Neural crest cell (in vitro differentiated cells): Measurements from ENCODE around the gene KRT72. TPM values are rescaled to one million over a fixed set of nuclear protein-coding genes. Genes with fewer than 3 reads are reported as not detected.

Source experiments
- DNase-seq: peaks from one replicate; pipeline ENCODE4 v3.0.0; 2021; ENCODE audit warnings: low read depth, mixed read lengths, low spot score
- H3K27ac Mint-ChIP-seq: one replicate; pipeline ENCODE4 v1.8.0; 2021; ENCODE audit warnings: mild to moderate bottlenecking, mixed read lengths; ENCODE audit not compliant: unreplicated experiment
- H3K27me3 Mint-ChIP-seq: 2 replicates; pipeline ENCODE4 v1.8.0; 2021; ENCODE audit warnings: low read depth, mild to moderate bottlenecking, mixed read lengths
- H3K36me3 Mint-ChIP-seq: 2 replicates; pipeline ENCODE4 v1.8.0; 2021; ENCODE audit warnings: low read depth, mild to moderate bottlenecking, mixed read lengths
- H3K4me1 Mint-ChIP-seq: 2 replicates; pipeline ENCODE4 v1.8.0; 2021; ENCODE audit warnings: mixed read lengths
- H3K4me3 Mint-ChIP-seq: one replicate; pipeline ENCODE4 v1.8.0; 2021; ENCODE audit warnings: mild to moderate bottlenecking, mixed read lengths
- H3K9me3 Mint-ChIP-seq: 2 replicates; pipeline ENCODE4 v1.8.0; 2021; ENCODE audit warnings: mixed read lengths
- total RNA-seq: library from RNA; stranded (reverse); gene quantifications from 2 replicates; pipeline ENCODE4 v1.2.1, GENCODE V29; 2021
- TF ChIP-seq, protein P1 (sequence below): fragments of 200-600 bp; sonication (generic); conservative IDR thresholded peaks from 2 replicates; pipeline ENCODE4 v1.5.0; 2021; ENCODE audit warnings: antibody characterized with exemption, mild to moderate bottlenecking

Gene KRT72
- total RNA-seq, 1 donor from 2014 or later, result not detected

DNA sequence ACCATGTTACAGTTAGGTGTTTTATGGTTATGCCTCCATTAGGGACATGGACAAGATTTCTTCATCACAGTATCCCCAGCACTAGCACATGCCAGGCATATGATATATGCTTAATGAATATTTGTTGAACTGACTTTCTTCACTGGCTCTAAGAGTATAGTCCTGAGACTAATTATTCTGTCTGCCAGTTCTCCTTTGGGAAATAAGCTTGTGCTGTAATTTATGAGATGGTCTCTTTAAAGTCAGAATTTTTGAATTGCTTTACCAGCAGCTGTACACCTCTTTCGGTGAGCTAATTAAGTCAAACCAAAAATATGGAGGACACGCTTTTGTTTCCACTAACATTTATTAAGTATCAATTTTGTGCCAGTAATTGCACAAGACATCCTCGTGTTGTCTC lies 4.8 kb upstream of the KRT72 start:
- Mint-ChIP-seq H3K36me3 (no peaks in the 10 kb centered on the region), H3K4me1 (no peaks in the 10 kb centered on the region), H3K27ac (no peak overlapping the region), H3K27me3 (peaks cover 46% of the 10 kb centered on the region), H3K4me3 (no peak overlapping the region), H3K9me3 (no peaks in the 10 kb centered on the region)
- TF ChIP-seq, protein P1, sequence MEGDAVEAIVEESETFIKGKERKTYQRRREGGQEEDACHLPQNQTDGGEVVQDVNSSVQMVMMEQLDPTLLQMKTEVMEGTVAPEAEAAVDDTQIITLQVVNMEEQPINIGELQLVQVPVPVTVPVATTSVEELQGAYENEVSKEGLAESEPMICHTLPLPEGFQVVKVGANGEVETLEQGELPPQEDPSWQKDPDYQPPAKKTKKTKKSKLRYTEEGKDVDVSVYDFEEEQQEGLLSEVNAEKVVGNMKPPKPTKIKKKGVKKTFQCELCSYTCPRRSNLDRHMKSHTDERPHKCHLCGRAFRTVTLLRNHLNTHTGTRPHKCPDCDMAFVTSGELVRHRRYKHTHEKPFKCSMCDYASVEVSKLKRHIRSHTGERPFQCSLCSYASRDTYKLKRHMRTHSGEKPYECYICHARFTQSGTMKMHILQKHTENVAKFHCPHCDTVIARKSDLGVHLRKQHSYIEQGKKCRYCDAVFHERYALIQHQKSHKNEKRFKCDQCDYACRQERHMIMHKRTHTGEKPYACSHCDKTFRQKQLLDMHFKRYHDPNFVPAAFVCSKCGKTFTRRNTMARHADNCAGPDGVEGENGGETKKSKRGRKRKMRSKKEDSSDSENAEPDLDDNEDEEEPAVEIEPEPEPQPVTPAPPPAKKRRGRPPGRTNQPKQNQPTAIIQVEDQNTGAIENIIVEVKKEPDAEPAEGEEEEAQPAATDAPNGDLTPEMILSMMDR, result no peak
- no peak for DNase-seq

DNA sequence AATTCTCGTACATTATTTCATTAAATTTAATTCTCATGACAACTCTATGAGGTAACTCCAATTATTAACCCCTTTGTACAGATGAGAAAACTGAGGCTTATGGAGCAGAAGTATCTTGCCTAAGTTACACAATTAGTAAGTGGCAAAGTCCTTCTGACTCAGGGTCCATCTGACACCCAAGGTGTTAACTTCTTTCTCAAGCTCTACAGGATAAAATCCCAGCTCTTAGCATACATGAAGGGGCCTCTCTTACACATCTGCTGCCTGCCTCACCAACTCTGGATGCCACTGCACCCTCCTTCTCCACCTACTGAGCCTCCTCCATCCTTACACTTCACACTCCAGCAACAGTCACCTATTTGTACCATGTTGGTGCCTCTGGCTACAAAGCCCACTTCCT lies 4.3 kb upstream of the KRT72 start:
- H3K27ac Mint-ChIP-seq, result no peak overlapping the region
- no peaks in the 10 kb centered on the region for H3K36me3 Mint-ChIP-seq
- H3K9me3 Mint-ChIP-seq, result no peaks in the 10 kb centered on the region
- H3K4me3 Mint-ChIP-seq, result no peak overlapping the region
- peaks cover 41% of the 10 kb centered on the region for H3K27me3 Mint-ChIP-seq
- DNase-seq, result no peak
- no peaks in the 10 kb centered on the region for H3K4me1 Mint-ChIP-seq
- TF ChIP-seq, protein P1, result no peak

DNA sequence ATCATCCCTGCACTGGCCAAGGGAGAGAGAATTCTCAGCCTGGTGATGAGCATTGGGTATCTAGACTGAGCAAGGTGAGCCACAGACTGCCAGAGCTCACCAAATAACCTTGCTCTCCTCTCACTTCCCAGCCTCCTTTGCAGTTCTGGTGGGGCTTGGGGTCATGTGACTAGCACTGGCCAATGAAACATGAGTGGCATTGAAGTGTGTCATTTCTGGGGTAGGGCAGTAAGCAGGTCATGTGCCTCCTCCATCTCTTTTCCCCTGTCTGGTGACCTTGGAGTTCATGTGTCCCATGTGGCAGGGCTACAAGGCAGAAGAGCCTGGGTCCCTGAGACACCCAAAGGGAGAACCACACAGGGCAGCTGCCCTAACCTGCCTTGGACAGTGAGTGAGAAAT lies 3.6 kb upstream of the KRT72 start:
- Mint-ChIP-seq H3K27ac (no peak overlapping the region), H3K9me3 (no peaks in the 10 kb centered on the region), H3K4me1 (no peaks in the 10 kb centered on the region), H3K27me3 (peaks cover 43% of the 10 kb centered on the region), H3K4me3 (no peak overlapping the region), H3K36me3 (no peaks in the 10 kb centered on the region)
- TF ChIP-seq, protein P1, result no peak
- no peak for DNase-seq

DNA sequence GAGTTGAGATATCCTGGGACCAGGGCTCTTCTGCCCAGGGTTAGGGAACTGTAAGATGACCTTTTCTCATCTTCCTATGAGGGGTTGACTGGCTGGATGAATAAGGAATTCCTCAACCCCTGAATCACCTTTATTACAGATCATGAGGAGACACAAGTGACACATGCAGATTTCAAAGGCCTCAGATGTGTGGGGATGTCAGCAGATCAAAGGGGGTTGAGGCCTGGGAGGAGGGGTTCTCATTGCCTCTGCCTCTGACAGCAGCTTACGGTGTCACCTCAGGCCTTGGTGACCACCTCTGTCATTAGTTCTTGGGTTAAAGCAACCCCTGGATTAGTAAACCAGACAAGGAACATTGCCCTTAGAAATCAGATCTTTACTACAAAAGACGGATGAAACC lies 2.1 kb upstream of the KRT72 start:
- no peak for DNase-seq
- no peak overlapping the region for H3K4me3 Mint-ChIP-seq
- H3K27me3 Mint-ChIP-seq, result peaks cover 44% of the 10 kb centered on the region
- no peak overlapping the region for H3K27ac Mint-ChIP-seq
- H3K4me1 Mint-ChIP-seq, result no peaks in the 10 kb centered on the region
- TF ChIP-seq, protein P1, result no peak
- H3K9me3 Mint-ChIP-seq, result no peaks in the 10 kb centered on the region
- no peaks in the 10 kb centered on the region for H3K36me3 Mint-ChIP-seq

DNA sequence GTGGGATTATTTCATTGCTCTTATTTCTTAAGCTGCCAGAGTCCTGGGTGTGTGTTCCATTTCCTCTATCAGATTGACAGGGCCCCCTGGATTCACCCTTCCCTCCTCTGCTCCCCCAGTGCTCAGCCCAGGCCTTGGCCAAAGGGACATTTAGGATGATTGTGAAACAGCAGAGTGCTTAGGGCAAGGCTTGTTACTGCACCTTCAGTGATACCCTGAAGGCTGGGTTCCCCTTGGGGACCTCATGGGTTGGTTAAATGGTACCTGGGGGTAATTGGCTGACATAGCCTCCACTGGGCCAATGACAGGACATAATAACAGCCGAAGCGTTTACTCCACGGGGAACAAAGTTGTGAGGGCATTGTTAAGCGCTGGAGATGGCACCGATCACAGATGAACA lies 1.3 kb upstream of the KRT72 start:
- no peak for DNase-seq
- peaks cover 45% of the 10 kb centered on the region for H3K27me3 Mint-ChIP-seq
- H3K27ac Mint-ChIP-seq, result no peak overlapping the region
- no peaks in the 10 kb centered on the region for H3K36me3 Mint-ChIP-seq
- H3K4me1 Mint-ChIP-seq, result no peaks in the 10 kb centered on the region
- H3K4me3 Mint-ChIP-seq, result no peak overlapping the region
- H3K9me3 Mint-ChIP-seq, result no peaks in the 10 kb centered on the region
- TF ChIP-seq, protein P1, result no peak

DNA sequence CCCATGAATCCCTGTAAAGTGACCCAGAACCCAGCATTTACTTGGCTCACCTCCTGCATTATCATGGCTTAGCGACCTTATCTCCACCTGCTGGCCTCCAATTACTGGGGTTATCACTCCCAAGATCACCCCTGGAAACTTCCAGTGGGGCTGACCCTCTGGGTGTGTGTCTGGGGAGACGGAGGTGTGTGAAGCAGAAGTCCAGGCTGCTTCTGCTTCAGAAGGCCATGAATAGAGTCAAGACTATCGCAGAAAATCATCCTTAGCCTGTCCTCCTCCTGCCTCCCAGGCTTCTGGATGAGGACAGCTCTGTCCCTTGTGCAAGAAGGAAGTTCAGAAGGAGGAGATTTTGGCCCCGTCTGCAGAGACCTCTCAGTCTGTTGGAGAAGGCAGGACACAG lies 408 bp upstream of the KRT72 start:
- Mint-ChIP-seq H3K27ac (no peak overlapping the region), H3K36me3 (no peaks in the 10 kb centered on the region), H3K27me3 (peaks cover 42% of the 10 kb centered on the region), H3K4me1 (no peaks in the 10 kb centered on the region), H3K9me3 (no peaks in the 10 kb centered on the region), H3K4me3 (no peak overlapping the region)
- TF ChIP-seq, protein P1, result no peak
- DNase-seq, result no peak
